ENCODE data around the gene HCN2. TPM values are rescaled to one million over a fixed set of nuclear protein-coding genes. Genes with fewer than 3 reads are reported as not detected.

HCN2 gene
- polyA plus RNA-seq, 1 donor from 2014 or later = 4.7 TPM

GRCh38 chr19:610801-611480, 21.3 kb downstream of the HCN2 start:
- Histone ChIP-seq H3K4me2 (ENCODE audit: low read length) (no peak overlapping the region), H3K4me3 (ENCODE audit: low read length) (no peak overlapping the region), H3K27ac (ENCODE audit: low read length) (no peak overlapping the region)

GRCh38 chr19:611481-611868, 21.8 kb downstream of the HCN2 start:
- H3K27me3 ChIP-seq (ENCODE audit: insufficient read depth, low read depth, low read length) = no peaks in the 10 kb centered on the region
- H2AFZ ChIP-seq (ENCODE audit: low read depth, low read length) = no peak overlapping the region
- no peaks in the 10 kb centered on the region for H3K79me2 ChIP-seq (replicated peaks; ENCODE audit: insufficient read depth, low read length)
- no peaks in the 10 kb centered on the region for H3K9me2 ChIP-seq (ENCODE audit: insufficient read depth, low read length)
- H3K9me3 ChIP-seq (ENCODE audit: low read length) = no peaks in the 10 kb centered on the region
- no peak overlapping the region for H3K9ac ChIP-seq (ENCODE audit: low read length)
- no peaks in the 10 kb centered on the region for H4K20me1 ChIP-seq (ENCODE audit: insufficient read depth)
- H3K36me3 ChIP-seq (ENCODE audit: insufficient read depth, low read length) = no peaks in the 10 kb centered on the region
- no peaks in the 10 kb centered on the region for H3F3A ChIP-seq (ENCODE audit: insufficient read depth, low read length, poor library complexity, severe bottlenecking)
- H3K4me3 ChIP-seq (ENCODE audit: low read length) = no peak overlapping the region
- no peak for TF ChIP-seq EZH2 (IDR thresholded peaks at IDR 0.05; ENCODE audit: borderline replicate concordance, insufficient read depth, low read length, poor library complexity, severe bottlenecking)
- TF ChIP-seq TAF1 (IDR thresholded peaks at IDR 0.05; ENCODE audit: low read depth) = no peak
- no peak for TF ChIP-seq POLR2AphosphoS5 (IDR thresholded peaks at IDR 0.05)
- TF ChIP-seq EP300 (conservative IDR thresholded peaks at IDR 0.05; ENCODE audit: poor library complexity, severe bottlenecking) = no peak
- no peak for TF ChIP-seq MXI1 (conservative IDR thresholded peaks at IDR 0.05; ENCODE audit: poor library complexity, severe bottlenecking)
- no peak for TF ChIP-seq SMC3 (conservative IDR thresholded peaks at IDR 0.05; ENCODE audit: poor library complexity)
- TF ChIP-seq RAD21 (conservative IDR thresholded peaks at IDR 0.05) = no peak
- TF ChIP-seq, protein P1, sequence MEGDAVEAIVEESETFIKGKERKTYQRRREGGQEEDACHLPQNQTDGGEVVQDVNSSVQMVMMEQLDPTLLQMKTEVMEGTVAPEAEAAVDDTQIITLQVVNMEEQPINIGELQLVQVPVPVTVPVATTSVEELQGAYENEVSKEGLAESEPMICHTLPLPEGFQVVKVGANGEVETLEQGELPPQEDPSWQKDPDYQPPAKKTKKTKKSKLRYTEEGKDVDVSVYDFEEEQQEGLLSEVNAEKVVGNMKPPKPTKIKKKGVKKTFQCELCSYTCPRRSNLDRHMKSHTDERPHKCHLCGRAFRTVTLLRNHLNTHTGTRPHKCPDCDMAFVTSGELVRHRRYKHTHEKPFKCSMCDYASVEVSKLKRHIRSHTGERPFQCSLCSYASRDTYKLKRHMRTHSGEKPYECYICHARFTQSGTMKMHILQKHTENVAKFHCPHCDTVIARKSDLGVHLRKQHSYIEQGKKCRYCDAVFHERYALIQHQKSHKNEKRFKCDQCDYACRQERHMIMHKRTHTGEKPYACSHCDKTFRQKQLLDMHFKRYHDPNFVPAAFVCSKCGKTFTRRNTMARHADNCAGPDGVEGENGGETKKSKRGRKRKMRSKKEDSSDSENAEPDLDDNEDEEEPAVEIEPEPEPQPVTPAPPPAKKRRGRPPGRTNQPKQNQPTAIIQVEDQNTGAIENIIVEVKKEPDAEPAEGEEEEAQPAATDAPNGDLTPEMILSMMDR (IDR thresholded peaks at IDR 0.05; ENCODE audit: poor library complexity, severe bottlenecking) = no peak
- TF ChIP-seq, protein P2, sequence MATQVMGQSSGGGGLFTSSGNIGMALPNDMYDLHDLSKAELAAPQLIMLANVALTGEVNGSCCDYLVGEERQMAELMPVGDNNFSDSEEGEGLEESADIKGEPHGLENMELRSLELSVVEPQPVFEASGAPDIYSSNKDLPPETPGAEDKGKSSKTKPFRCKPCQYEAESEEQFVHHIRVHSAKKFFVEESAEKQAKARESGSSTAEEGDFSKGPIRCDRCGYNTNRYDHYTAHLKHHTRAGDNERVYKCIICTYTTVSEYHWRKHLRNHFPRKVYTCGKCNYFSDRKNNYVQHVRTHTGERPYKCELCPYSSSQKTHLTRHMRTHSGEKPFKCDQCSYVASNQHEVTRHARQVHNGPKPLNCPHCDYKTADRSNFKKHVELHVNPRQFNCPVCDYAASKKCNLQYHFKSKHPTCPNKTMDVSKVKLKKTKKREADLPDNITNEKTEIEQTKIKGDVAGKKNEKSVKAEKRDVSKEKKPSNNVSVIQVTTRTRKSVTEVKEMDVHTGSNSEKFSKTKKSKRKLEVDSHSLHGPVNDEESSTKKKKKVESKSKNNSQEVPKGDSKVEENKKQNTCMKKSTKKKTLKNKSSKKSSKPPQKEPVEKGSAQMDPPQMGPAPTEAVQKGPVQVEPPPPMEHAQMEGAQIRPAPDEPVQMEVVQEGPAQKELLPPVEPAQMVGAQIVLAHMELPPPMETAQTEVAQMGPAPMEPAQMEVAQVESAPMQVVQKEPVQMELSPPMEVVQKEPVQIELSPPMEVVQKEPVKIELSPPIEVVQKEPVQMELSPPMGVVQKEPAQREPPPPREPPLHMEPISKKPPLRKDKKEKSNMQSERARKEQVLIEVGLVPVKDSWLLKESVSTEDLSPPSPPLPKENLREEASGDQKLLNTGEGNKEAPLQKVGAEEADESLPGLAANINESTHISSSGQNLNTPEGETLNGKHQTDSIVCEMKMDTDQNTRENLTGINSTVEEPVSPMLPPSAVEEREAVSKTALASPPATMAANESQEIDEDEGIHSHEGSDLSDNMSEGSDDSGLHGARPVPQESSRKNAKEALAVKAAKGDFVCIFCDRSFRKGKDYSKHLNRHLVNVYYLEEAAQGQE (IDR thresholded peaks at IDR 0.05; ENCODE audit: borderline replicate concordance) = no peak
- H3K27ac ChIP-seq (ENCODE audit: low read length) = no peak overlapping the region
- H3K4me2 ChIP-seq (ENCODE audit: low read length) = no peak overlapping the region

More at GRCh38 chr19:610801-611480, 21.3 kb downstream of the HCN2 start:
- Histone ChIP-seq H3K9ac (ENCODE audit: low read length) (no peak overlapping the region), H3F3A (ENCODE audit: insufficient read depth, low read length, poor library complexity, severe bottlenecking) (no peaks in the 10 kb centered on the region), H3K9me2 (ENCODE audit: insufficient read depth, low read length) (no peaks in the 10 kb centered on the region), H3K36me3 (ENCODE audit: insufficient read depth, low read length) (no peaks in the 10 kb centered on the region), H2AFZ (ENCODE audit: low read depth, low read length) (no peak overlapping the region), H3K27me3 (ENCODE audit: insufficient read depth, low read depth, low read length) (no peaks in the 10 kb centered on the region), H3K79me2 (replicated peaks; ENCODE audit: insufficient read depth, low read length) (no peaks in the 10 kb centered on the region), H4K20me1 (ENCODE audit: insufficient read depth) (no peaks in the 10 kb centered on the region), H3K9me3 (ENCODE audit: low read length) (no peaks in the 10 kb centered on the region)
- TF ChIP-seq SMC3 (conservative IDR thresholded peaks at IDR 0.05; ENCODE audit: poor library complexity) (no peak), MXI1 (conservative IDR thresholded peaks at IDR 0.05; ENCODE audit: poor library complexity, severe bottlenecking) (no peak), TAF1 (IDR thresholded peaks at IDR 0.05; ENCODE audit: low read depth) (no peak), POLR2AphosphoS5 (IDR thresholded peaks at IDR 0.05) (no peak), RAD21 (conservative IDR thresholded peaks at IDR 0.05) (no peak), EP300 (conservative IDR thresholded peaks at IDR 0.05; ENCODE audit: poor library complexity, severe bottlenecking) (no peak), EZH2 (IDR thresholded peaks at IDR 0.05; ENCODE audit: borderline replicate concordance, insufficient read depth, low read length, poor library complexity, severe bottlenecking) (no peak)
- TF ChIP-seq, protein P2 (IDR thresholded peaks at IDR 0.05; ENCODE audit: borderline replicate concordance) = no peak
- TF ChIP-seq, protein P1 (IDR thresholded peaks at IDR 0.05; ENCODE audit: poor library complexity, severe bottlenecking) = no peak

All from neural cell (in vitro differentiated cells).